Neural progenitor cell (in vitro differentiated cells): Measurements from ENCODE around the gene DLG2.

Experiments used
- CTCF ChIP-seq: fragments of 200-600 bp; sonication (generic); IDR thresholded peaks from 2 replicates; pipeline ENCODE4 v1.5.1; 2017; ENCODE audit warnings: antibody characterized with exemption, mild to moderate bottlenecking
- EZH2 ChIP-seq: fragments of 200-600 bp; sonication (generic); IDR thresholded peaks from 2 replicates; pipeline ENCODE4 v1.6.1; 2017; ENCODE audit warnings: antibody characterized with exemption, mild to moderate bottlenecking, moderate library complexity
- EZH2phosphoT487 ChIP-seq: fragments of 200-600 bp; sonication (generic); IDR thresholded peaks from 2 replicates; pipeline ENCODE4 v1.6.1; 2017; ENCODE audit warnings: antibody characterized with exemption

- no peak for TF ChIP-seq CTCF
- TF ChIP-seq EZH2 = no peak
- no peak for TF ChIP-seq EZH2phosphoT487
Observed at GRCh38 chr11:84333221-84333620, 1293.9 kb downstream of the DLG2 start.
